HG02763 (cell line): Measurements from ENCODE around the gene PLA2G1B.
"Not testable (repeated sequence)": the region's sequence is repeated elsewhere in the genome, so short reads cannot be mapped to it uniquely, and the experiment has no call there.

Experiments
- ATAC-seq: cut with Tn5 transposase; IDR thresholded peaks from one replicate; pipeline ENCODE4 v1.9.1; 2021; ENCODE audit warnings: mild to moderate bottlenecking, moderate library complexity; ENCODE audit not compliant: unreplicated experiment

The PLA2G1B gene

DNA sequence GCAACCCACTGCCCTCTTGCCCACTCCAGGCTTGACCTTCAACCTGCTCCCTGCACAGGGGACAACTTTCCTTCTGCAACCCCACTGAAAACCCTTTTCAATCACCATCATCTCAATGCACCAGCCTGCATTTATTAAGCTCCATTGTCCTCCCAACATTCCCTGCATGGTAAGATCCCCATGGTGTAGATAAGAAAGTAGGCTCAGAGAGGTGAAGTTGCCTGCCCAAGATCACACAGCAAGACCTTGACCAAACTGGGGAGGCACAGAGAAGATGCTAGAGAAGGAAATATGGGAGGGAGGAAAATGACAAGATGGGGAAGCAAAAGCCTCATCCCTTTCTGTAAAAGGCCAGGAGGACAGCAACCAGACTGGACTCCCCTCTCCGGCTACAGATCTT, 31.5 kb upstream of the PLA2G1B start:
- ATAC-seq: no peak

- no peak for ATAC-seq
Observed at GRCh38 chr12:120358412-120359100, 31.0 kb upstream of the PLA2G1B start.

DNA sequence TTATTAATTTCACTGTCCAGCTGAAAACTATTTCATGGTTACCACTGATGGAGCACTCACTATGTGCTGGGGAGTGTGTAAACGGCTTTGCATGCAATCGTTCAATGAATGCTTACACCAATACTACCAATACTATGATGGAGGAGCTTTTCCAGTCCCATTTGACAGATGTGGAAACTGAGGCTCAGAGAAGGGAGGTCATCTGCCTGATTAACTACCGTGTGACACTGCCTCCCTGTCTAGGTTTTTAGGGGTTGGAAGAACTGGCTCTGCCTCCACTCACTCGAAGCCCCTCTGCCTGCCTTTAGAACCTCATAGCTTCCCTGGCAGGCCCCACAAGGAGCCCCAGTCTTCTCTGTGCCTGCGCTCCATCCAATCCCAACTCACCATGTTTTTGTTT, 29.5 kb upstream of the PLA2G1B start:
- ATAC-seq: no peak

DNA sequence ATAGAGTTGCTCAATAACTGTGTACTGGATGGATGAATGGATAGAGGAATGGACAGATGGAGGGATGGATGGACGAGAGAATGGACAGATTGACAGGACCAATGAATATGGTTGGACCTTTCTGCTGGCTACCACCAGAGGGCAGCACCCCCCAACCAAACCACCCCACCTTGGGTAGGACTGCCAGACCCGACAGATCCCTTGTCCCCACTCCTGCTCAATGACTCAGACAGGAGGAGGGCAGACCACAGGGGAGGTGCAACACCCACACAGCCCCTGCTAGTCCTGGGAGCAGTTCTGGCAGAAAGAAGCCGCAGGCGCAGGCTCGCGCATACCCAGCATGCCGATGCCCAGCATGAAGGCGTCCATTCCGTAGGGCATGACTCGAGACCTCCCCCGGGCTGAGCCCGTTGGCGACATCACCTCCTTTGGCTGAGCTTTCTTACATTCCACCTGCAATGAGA, 29.0 kb upstream of the PLA2G1B start:
- no peak for ATAC-seq

DNA sequence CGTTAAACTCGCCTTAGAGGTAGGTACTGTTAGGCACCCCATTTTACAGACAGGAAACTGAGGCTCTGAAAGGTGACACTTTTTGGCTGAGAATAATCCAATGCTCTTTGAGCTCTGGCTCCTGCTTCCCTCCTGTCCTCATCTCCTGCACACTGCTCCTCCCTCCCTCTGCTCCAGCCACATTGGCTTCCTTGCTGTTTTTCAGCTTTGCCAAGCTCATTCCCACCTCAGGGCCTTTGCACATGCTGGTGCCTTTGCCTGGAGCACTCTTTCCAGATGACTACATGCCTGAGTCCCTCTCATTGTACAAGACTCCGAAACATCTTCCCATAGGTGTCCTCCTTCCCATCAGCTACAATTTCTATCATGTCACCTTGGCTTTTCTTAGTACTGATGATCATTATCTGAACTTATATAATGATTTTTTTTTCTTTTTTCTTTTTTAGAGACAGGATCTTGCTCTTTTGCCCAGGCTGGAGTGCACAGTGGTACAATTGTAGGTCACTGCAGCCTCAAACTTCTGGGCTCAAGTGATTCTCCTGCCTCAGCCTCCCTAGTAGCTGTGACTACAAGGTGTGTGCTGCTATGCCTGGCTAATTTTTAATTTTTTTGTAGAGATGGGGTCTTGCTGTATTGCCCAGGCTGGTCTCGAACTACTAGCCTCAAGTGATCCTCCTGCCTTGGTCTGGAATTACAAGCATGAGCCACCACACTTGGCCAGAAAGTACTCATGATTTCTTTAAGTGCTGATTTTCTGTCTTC, 26.2 kb upstream of the PLA2G1B start:
- ATAC-seq: no peak

- ATAC-seq: no peak
Observed at GRCh38 chr12:120353136-120353535, 25.6 kb upstream of the PLA2G1B start.

- no peak for ATAC-seq
Observed at GRCh38 chr12:120352117-120352516, 24.5 kb upstream of the PLA2G1B start.

GRCh38 chr12:120350576-120351350, 23.2 kb upstream of the PLA2G1B start:
- no peak for ATAC-seq

DNA sequence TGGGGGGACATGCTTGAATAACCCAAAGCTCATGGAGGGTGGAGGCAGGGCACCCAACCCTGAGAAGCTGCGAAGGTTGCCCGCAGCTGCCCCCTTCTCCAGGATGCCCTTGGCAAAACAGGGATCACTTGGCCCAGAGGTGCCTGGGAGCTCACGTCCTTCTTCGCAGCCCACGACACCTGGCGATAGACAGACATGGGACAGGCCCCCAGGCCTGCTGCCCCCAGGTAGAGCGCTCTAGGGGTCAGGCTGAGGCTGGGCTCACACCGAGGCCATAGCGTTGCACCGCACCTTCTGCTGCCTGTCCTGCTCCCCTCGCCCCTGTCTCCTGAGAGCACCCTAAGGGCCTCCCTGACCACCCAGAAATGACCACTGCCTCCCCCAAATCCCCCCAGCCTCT, 20.2 kb upstream of the PLA2G1B start:
- no peak for ATAC-seq

- no peak for ATAC-seq
Observed at GRCh38 chr12:120346681-120347080, 19.1 kb upstream of the PLA2G1B start.

DNA sequence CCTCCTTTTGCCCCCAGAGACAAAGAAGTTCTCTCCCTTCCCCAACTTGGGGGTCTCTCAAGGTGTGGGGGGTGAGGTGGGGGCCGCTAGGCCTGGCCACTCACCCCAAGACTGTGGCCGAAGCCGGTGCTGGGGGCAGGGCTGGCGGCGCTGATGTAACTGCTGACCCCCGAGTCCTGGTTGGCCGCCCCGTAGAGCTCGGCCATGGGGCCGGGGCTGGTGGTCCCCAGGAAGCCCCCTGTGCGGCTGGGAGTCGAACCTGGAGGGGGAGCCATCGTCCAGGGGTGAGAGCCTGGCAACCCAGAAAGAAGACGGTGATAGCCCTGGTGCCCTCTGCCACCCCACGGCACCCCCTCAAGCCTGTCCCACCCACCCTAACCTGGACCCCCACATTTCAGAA, 18.5 kb upstream of the PLA2G1B start:
- no peak for ATAC-seq

- no peak for ATAC-seq
Observed at GRCh38 chr12:120343692-120344091, 16.1 kb upstream of the PLA2G1B start.

DNA sequence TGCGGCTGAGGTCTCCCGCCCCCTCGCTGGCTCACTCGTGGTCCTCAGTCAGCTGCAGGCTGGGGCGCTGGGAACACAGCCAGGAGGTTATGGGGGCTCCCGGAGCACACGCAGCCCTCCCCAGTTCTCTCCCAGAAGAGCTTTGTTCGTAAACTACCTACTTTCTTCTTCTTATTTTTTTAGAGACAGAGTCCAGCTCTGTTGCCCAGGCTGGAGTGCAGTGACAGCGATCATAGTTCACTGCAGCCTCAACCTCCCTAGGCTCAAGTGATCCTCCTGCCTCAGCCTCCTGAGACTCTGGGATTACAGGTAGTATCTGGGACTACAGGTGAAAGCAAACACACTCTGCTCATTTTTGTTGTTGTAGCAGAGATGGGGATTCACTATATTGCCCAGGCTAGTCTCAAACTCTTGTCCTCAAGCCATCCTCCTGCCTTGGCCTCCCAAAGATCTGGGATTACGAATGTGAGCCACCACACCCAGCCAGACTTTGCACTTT, 15.5 kb upstream of the PLA2G1B start:
- ATAC-seq: no peak

- ATAC-seq: no peak
Observed at GRCh38 chr12:120342175-120343038, 14.8 kb upstream of the PLA2G1B start.

DNA sequence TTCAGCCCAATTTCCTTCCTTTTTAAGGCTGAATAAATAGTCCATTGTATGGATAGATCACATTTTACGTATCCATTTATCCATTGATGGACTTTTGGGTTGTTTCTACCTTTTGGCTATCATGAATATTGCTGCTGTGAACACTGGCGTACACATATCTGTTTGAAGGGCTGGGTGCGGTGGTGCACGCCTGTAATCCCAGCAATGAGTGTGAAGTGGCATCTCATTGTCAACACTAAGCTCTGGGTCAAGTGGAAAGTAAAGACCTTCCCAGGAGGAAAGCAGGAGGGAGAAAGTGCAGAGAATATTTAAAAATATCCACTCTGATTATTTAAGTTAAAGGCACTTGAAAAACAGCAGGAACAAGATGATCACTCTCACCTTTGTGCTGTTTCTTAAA, 11.7 kb upstream of the PLA2G1B start:
- ATAC-seq: no peak

- ATAC-seq: no peak
Observed at GRCh38 chr12:120337730-120338129, 10.2 kb upstream of the PLA2G1B start.

DNA sequence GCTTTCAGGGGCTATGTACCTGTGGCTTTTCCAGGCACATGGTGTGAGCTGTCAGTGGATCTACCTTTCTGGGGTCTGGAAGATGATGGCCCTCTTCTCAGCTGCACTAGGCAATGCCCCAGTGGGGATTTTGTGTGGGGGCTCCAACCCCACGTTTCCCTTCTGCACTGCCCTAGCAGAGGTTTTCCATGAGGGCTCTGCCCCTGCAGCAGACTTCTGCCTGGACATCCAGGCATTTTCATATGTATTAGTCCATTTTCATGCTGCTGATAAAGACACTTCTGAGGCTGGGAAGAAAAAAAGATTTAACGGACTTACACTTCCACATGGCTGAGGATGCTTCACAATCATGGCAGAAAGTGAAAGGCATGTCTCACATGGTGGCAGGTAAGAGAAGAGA, 8.8 kb upstream of the PLA2G1B start:
- ATAC-seq: not testable (repeated sequence)

- ATAC-seq: not testable (repeated sequence)
Observed at GRCh38 chr12:120335447-120335846, 7.9 kb upstream of the PLA2G1B start.

GRCh38 chr12:120332523-120332922, 4.9 kb upstream of the PLA2G1B start:
- ATAC-seq: no peak

DNA sequence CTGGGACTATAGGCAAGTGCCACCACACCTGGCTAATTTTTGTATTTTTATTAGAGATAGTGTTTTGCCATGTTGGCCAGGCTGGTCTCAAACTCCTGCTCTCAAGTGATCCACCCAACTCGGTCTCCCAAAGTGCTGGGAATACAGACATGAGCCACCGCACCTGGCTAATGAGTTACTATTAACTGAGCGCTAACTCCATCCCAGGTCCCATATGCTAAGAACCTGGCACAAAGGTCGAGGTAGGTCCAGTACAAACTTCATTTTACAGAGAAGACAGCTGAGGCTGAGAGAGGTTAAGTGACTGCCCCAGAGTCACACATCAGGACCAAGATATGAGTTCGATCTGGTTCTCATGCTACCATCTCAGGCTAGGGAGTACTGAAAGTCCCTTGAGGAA, 4.5 kb upstream of the PLA2G1B start:
- ATAC-seq: no peak

DNA sequence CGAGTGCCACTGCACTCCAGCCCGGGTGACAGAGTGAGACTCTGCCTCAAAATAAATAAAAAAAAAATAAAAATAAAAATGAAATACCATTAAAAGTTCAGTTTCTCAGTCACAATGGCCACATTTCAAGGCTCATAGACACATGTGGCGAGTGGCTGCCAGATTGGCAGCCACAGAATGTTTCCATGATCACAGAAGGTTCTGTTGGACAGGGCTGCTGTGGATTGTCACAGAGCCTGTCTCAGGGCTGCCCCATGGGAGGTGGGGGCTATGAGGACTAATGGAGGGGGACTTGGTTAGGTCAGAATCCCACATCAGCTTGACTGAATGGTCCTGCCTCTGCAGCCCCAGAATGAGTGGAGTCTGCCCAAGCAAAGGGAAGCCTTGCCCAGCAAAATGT, 3.8 kb upstream of the PLA2G1B start:
- no peak for ATAC-seq
